ENCODE results near the gene ZNF681.

- no peak for TF ChIP-seq ZNF449 (CRISPR knock-in tag; IDR thresholded peaks at IDR 0.05)
- TF ChIP-seq EZH2 (IDR thresholded peaks at IDR 0.05; ENCODE audit: borderline replicate concordance, low read depth, low read length) = no peak
- no peak for TF ChIP-seq SIX5 (IDR thresholded peaks at IDR 0.05; ENCODE audit: borderline replicate concordance in 1 of 2, insufficient read depth in 1 of 2, low read depth in 1 of 2, low read length in 2 of 2)
- TF ChIP-seq MTF1 (CRISPR knock-in tag; IDR thresholded peaks at IDR 0.05; ENCODE audit: borderline replicate concordance) = no peak
- TF ChIP-seq KDM5B (IDR thresholded peaks at IDR 0.05; ENCODE audit: insufficient replicate concordance, low read depth, low read length) = no peak
- no peak for TF ChIP-seq ZNF384 (IDR thresholded peaks at IDR 0.05; ENCODE audit: low read depth, low read length)
- no peak for TF ChIP-seq ZNF592 (IDR thresholded peaks at IDR 0.05)
- no peak for TF ChIP-seq POLR2AphosphoS5 (IDR thresholded peaks at IDR 0.05; ENCODE audit: control insufficient read depth, insufficient read depth, low read depth, low read length)
- TF ChIP-seq BMI1 (IDR thresholded peaks at IDR 0.05; ENCODE audit: low read length) = no peak
- TF ChIP-seq RBM39 (optimal IDR thresholded peaks at IDR 0.05; ENCODE audit: low read depth, low read length) = no peak
- TF ChIP-seq CTCF (IDR thresholded peaks at IDR 0.05 in 2 of 3, conservative IDR thresholded peaks at IDR 0.05 in 1 of 3; ENCODE audit: insufficient read depth in 2 of 3, low read depth in 1 of 3, low read length in 3 of 3) = no peak
Measured at GRCh38 chr19:23778566-23778965, 19.9 kb upstream of the ZNF681 start.
